K562 (cell line): Measurements from ENCODE around the gene TMEM11. TPM values are rescaled to one million over a fixed set of nuclear protein-coding genes. Genes with fewer than 3 reads are reported as not detected.

Experiments
- ATF3 ChIP-seq, 2 experiments: fragments of 450-650 bp in 1 of 2; sonication (generic) in 1 of 2; formaldehyde crosslinking in 1 of 2; IDR thresholded peaks in 1 of 2; conservative IDR thresholded peaks in 1 of 2; 2 replicates each; pipeline versions ENCODE4 v1.6.1 to v1.8.1; 2016 to 2023; ENCODE audit warnings: mild to moderate bottlenecking in 2 of 2, moderate library complexity in 2 of 2, inconsistent platforms in 1 of 2, missing genetic modification reagents in 1 of 2
- CREBBP ChIP-seq: IDR thresholded peaks from one replicate; pipeline ENCODE4 v1.6.1; 2012; ENCODE audit warnings: low read depth, mild to moderate bottlenecking, control low read depth, inconsistent platforms, low read length
- ETV1 ChIP-seq: fragments of 450-650 bp; conservative IDR thresholded peaks from 2 replicates; pipeline ENCODE4 v1.6.1; 2016; ENCODE audit warnings: missing genetic modification characterization, control low read depth, low read depth, missing compliant biosample characterization
- FOS ChIP-seq: IDR thresholded peaks from 3 replicates; pipeline ENCODE4 v1.6.1; 2011; ENCODE audit not compliant: insufficient read length; ENCODE audit errors: extremely low read depth
- MXD1 ChIP-seq: fragments of 250-450 bp; sonication (Bioruptor Pico); IDR thresholded peaks from 2 replicates; pipeline ENCODE4 v1.8.0; 2021; ENCODE audit warnings: borderline replicate concordance, mild to moderate bottlenecking, moderate library complexity; ENCODE audit not compliant: poor library complexity, severe bottlenecking
- MXI1 ChIP-seq: IDR thresholded peaks from 2 replicates; pipeline ENCODE4 v1.6.1; 2011; ENCODE audit warnings: low read depth, mild to moderate bottlenecking, improper control_type of control experiment, low read length
- MYBL2 ChIP-seq, 2 experiments: fragments of 450-650 bp in 1 of 2; sonication (generic) in 1 of 2; formaldehyde crosslinking in 1 of 2; IDR thresholded peaks; 2 replicates each; pipeline versions ENCODE4 v1.6.1 to v1.8.1; 2017 to 2022; ENCODE audit warnings: borderline replicate concordance in 1 of 2, inconsistent platforms in 1 of 2, low read depth in 1 of 2, mild to moderate bottlenecking in 1 of 2, missing genetic modification reagents in 1 of 2, moderate library complexity in 1 of 2
- NFE2 ChIP-seq: IDR thresholded peaks from 2 replicates; pipeline ENCODE4 v1.6.1; 2014; ENCODE audit warnings: antibody characterized with exemption, low read depth
- NR0B1 ChIP-seq: fragments of 450-650 bp; IDR thresholded peaks from one replicate; pipeline ENCODE4 v1.6.1; 2018; ENCODE audit warnings: mild to moderate bottlenecking, moderate library complexity; ENCODE audit not compliant: partially characterized antibody
- NR2C2 ChIP-seq, 2 experiments: fragments of 200-800 bp in 1 of 2; sonication (Bioruptor generic) in 1 of 2; sonication (generic) in 1 of 2; formaldehyde crosslinking in 1 of 2; IDR thresholded peaks; 2 replicates each; pipeline versions ENCODE4 v1.6.1 to v1.8.0; 2016 to 2022; ENCODE audit warnings: mild to moderate bottlenecking in 1 of 2, missing compliant biosample characterization in 1 of 2, missing genetic modification characterization in 1 of 2, missing genetic modification reagents in 1 of 2
- PHF20 ChIP-seq: fragments of 450-650 bp; IDR thresholded peaks from 2 replicates; pipeline ENCODE4 v1.6.1; 2018; ENCODE audit not compliant: partially characterized antibody
- SIN3B ChIP-seq: fragments of 450-650 bp; IDR thresholded peaks from 2 replicates; pipeline ENCODE4 v1.6.1; 2017; ENCODE audit warnings: low read depth, mild to moderate bottlenecking, moderate library complexity
- TFE3 ChIP-seq: fragments of 450-650 bp; formaldehyde crosslinking; IDR thresholded peaks from 2 replicates; pipeline ENCODE4 v1.4.0; 2020; ENCODE audit warnings: mild to moderate bottlenecking, mixed read lengths
- TOE1 ChIP-seq, 2 experiments: fragments of 450-650 bp in 1 of 2; sonication (generic) in 1 of 2; formaldehyde crosslinking in 1 of 2; IDR thresholded peaks; 2 replicates each; pipeline versions ENCODE4 v1.7.1 to v1.8.0; 2016 to 2022; ENCODE audit warnings: borderline replicate concordance in 2 of 2, mild to moderate bottlenecking in 2 of 2, antibody characterized with exemption in 1 of 2, inconsistent platforms in 1 of 2, low read depth in 1 of 2, missing genetic modification reagents in 1 of 2, moderate library complexity in 1 of 2
- ZZZ3 ChIP-seq: fragments of 450-650 bp; IDR thresholded peaks from 2 replicates; pipeline ENCODE4 v1.6.1; 2016; ENCODE audit warnings: antibody characterized with exemption, mild to moderate bottlenecking, moderate library complexity
- polyA plus RNA-seq, 8 experiments: library from polyadenylated mRNA; depleted of rRNA in 4 of 8; stranded (reverse) in 5 of 8; unstranded in 3 of 8; fragments of >200 nt; fragmentation: Nextera tagmentation in 2 of 8; fragmentation: Illumina TruSeq in 1 of 8; extraction: Ambion mirVana in 2 of 8; extraction: Trizol in 1 of 8; gene quantifications; 2 replicates each; pipeline versions ENCODE4 v1.2.1 to v1.2.3, GENCODE V29; 2011 to 2014; ENCODE audit warnings: inconsistent platforms in 1 of 8, missing spikeins in 1 of 8
- total RNA-seq, 7 experiments: library from RNA; depleted of rRNA in 6 of 7; stranded (reverse); fragments of >200 nt in 6 of 7; fragmentation: Illumina TruSeq in 2 of 7; extraction: Trizol in 2 of 7; gene quantifications; 2 replicates each; pipeline versions ENCODE4 v1.2.1 to v1.2.3, GENCODE V29; 2011 to 2021; ENCODE audit warnings: low replicate concordance in 1 of 7

Gene TMEM11
- total and polyA plus RNA-seq, 9 of the 15 experiments (the other 6 are each of a cell fraction or from before 2014, with no cell fraction given) = 12.0 to 40.7 (median 30.0) TPM

- no peak for TF ChIP-seq TFE3 (CRISPR knock-in tag)
- no peak for TF ChIP-seq ATF3 (IDR thresholded peaks at IDR 0.05)
- no peak for TF ChIP-seq ATF3 (CRISPR knock-in tag; conservative IDR thresholded peaks at IDR 0.05)
- TF ChIP-seq NR2C2 (CRISPR knock-in tag; IDR thresholded peaks at IDR 0.05) = peak; percentile 90
- peak; percentile 98 for TF ChIP-seq NR2C2 (tag; IDR thresholded peaks at IDR 0.05)
- no peak for TF ChIP-seq PHF20
- TF ChIP-seq MXD1 (CRISPR knock-in tag) = no peak
- TF ChIP-seq SIN3B = peak; percentile 87
- TF ChIP-seq CREBBP = no peak
- TF ChIP-seq MYBL2 (IDR thresholded peaks at IDR 0.05; ENCODE audit: low read depth) = no peak
- TF ChIP-seq MYBL2 (CRISPR knock-in tag; IDR thresholded peaks at IDR 0.05; ENCODE audit: borderline replicate concordance) = no peak
- no peak for TF ChIP-seq ZZZ3
- TF ChIP-seq FOS = no peak
- no peak for TF ChIP-seq MXI1
- no peak for TF ChIP-seq TOE1 (IDR thresholded peaks at IDR 0.05; ENCODE audit: borderline replicate concordance)
- TF ChIP-seq TOE1 (CRISPR knock-in tag; IDR thresholded peaks at IDR 0.05; ENCODE audit: borderline replicate concordance, low read depth) = no peak
- no peak for TF ChIP-seq NFE2
- TF ChIP-seq ETV1 (tag) = 0 out of 2 replicates have a peak, but pooled peaks have one; percentile 10
- TF ChIP-seq NR0B1 = no peak
Measured at GRCh38 chr17:21214015-21214776, at the start of gene TMEM11 (continued).
